Mammary epithelial cell (primary cell): ENCODE measurements around the gene TP63.

ENCODE experiments used
- CTCF ChIP-seq, 2 donors: IDR thresholded peaks in 1 of 2; conservative IDR thresholded peaks in 1 of 2; 2 replicates each; pipeline ENCODE4 v1.5.1; 2011 to 2012; ENCODE audit warnings: inconsistent platforms in 2 of 2, low read length in 2 of 2, mild to moderate bottlenecking in 2 of 2, control low read depth in 1 of 2, low read depth in 1 of 2; ENCODE audit not compliant: insufficient read depth in 1 of 2; ENCODE audit errors: extremely low read depth in 1 of 2
- EZH2 ChIP-seq: IDR thresholded peaks from 2 replicates; pipeline ENCODE4 v1.6.1; 2012; ENCODE audit warnings: low read length, inconsistent platforms, borderline replicate concordance

- no peak for TF ChIP-seq CTCF (conservative IDR thresholded peaks at IDR 0.05 in 1 of 2, IDR thresholded peaks at IDR 0.05 in 1 of 2; ENCODE audit: extremely low read depth in 1 of 2, insufficient read depth in 1 of 2, low read depth in 1 of 2, low read length in 2 of 2)
- TF ChIP-seq EZH2, result no peak
These were observed 28.7 kb upstream of the TP63 start for GRCh38 chr3:189602471-189602870.
